Esophagus squamous epithelium (tissue), 4 donors: ENCODE results near the gene TMEM86A.

ENCODE experiments used
- POLR2A ChIP-seq, 4 donors: fragments of 450-650 bp; IDR thresholded peaks; one replicate each; pipeline ENCODE4 v1.6.1; 2017; ENCODE audit warnings: antibody characterized with exemption in 4 of 4, mild to moderate bottlenecking in 4 of 4, moderate library complexity in 3 of 4
- TF ChIP-seq, protein P1 (sequence below), 6 experiments: fragments of 450-650 bp in 4 of 6; fragments of 200-600 bp in 2 of 6; sonication (generic) in 2 of 6; IDR thresholded peaks; one replicate each; pipeline ENCODE4 v1.5.1; 2016 to 2019; ENCODE audit warnings: antibody characterized with exemption in 6 of 6, mild to moderate bottlenecking in 4 of 6, moderate library complexity in 4 of 6

DNA sequence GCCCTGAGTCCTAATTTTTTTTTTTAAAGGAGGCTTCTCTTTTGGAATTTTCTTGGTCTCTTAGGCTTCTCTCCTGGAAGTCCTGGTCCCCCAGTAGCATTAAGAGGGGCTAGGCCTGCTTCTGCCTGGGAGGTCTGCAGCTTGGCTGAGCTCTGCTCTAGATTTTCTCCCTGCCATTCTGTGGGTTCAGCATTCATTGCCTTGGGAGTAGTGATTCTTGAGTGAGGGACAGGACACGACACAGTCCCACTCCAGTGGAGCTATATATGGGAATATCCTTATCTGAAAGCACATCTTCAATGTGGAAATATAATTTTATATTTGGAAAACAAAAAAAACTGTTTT is 23.7 kb downstream of the TMEM86A start:
- TF ChIP-seq, protein P1, sequence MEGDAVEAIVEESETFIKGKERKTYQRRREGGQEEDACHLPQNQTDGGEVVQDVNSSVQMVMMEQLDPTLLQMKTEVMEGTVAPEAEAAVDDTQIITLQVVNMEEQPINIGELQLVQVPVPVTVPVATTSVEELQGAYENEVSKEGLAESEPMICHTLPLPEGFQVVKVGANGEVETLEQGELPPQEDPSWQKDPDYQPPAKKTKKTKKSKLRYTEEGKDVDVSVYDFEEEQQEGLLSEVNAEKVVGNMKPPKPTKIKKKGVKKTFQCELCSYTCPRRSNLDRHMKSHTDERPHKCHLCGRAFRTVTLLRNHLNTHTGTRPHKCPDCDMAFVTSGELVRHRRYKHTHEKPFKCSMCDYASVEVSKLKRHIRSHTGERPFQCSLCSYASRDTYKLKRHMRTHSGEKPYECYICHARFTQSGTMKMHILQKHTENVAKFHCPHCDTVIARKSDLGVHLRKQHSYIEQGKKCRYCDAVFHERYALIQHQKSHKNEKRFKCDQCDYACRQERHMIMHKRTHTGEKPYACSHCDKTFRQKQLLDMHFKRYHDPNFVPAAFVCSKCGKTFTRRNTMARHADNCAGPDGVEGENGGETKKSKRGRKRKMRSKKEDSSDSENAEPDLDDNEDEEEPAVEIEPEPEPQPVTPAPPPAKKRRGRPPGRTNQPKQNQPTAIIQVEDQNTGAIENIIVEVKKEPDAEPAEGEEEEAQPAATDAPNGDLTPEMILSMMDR (IDR thresholded peaks at IDR 0.05): no peak
- TF ChIP-seq POLR2A (IDR thresholded peaks at IDR 0.05): no peak
